Islet precursor cell (in vitro differentiated cells): ENCODE measurements around the gene UBAC2.

Experiments used
- DNase-seq: peaks from one replicate; pipeline ENCODE4 v3.0.0-alpha.2; 2018

The UBAC2 gene

GRCh38 chr13:99363391-99363790 lies 162.7 kb downstream of the UBAC2 start:
- DNase-seq = peak; percentile 38

- no peak for DNase-seq
Measured at GRCh38 chr13:99363949-99364348, 163.3 kb downstream of the UBAC2 start.

GRCh38 chr13:99366075-99366987 lies 165.7 kb downstream of the UBAC2 start:
- DNase-seq = peak; percentile 33

GRCh38 chr13:99367106-99367616 lies 166.5 kb downstream of the UBAC2 start:
- DNase-seq = peak; percentile 56

GRCh38 chr13:99367663-99368448 lies 167.2 kb downstream of the UBAC2 start:
- DNase-seq = peak; percentile 46

- peak; percentile 15 for DNase-seq
Measured at GRCh38 chr13:99370481-99371275, 170.0 kb downstream of the UBAC2 start.

- DNase-seq = peak; percentile 41
Measured at GRCh38 chr13:99371956-99372355, 171.3 kb downstream of the UBAC2 start.

- DNase-seq = peak; percentile 38
Measured at GRCh38 chr13:99373436-99373835, 172.8 kb downstream of the UBAC2 start.

GRCh38 chr13:99374169-99374991 lies 173.7 kb downstream of the UBAC2 start:
- peak; percentile 37 for DNase-seq

- DNase-seq = peak; percentile 30
Measured at GRCh38 chr13:99374994-99375737, 174.5 kb downstream of the UBAC2 start.

GRCh38 chr13:99375738-99376080 lies 175.1 kb downstream of the UBAC2 start:
- DNase-seq = no peak

- peak; percentile 42 for DNase-seq
Measured at GRCh38 chr13:99376132-99376531, 175.5 kb downstream of the UBAC2 start.

- DNase-seq = peak; percentile 42
Measured at GRCh38 chr13:99376924-99377323, 176.3 kb downstream of the UBAC2 start.

- DNase-seq = peak; percentile 22
Measured at GRCh38 chr13:99377641-99378040, 177.0 kb downstream of the UBAC2 start.

- peak; percentile 32 for DNase-seq
Measured at GRCh38 chr13:99378985-99379733, 178.5 kb downstream of the UBAC2 start.

- peak; percentile 26 for DNase-seq
Measured at GRCh38 chr13:99379856-99380801, 179.5 kb downstream of the UBAC2 start.

GRCh38 chr13:99380921-99381645 lies 180.4 kb downstream of the UBAC2 start:
- DNase-seq = peak; percentile 44

GRCh38 chr13:99381766-99382165 lies 181.1 kb downstream of the UBAC2 start:
- DNase-seq = no peak
